HCT116 (cell line): Measurements from ENCODE around the gene AGMAT.

Experiments used
- EZH2 ChIP-seq: fragments of 200-600 bp; sonication (generic); IDR thresholded peaks from 2 replicates; pipeline ENCODE4 v1.6.1; 2017; ENCODE audit warnings: antibody characterized with exemption, mixed run types
- JUND ChIP-seq: IDR thresholded peaks from 2 replicates; pipeline ENCODE4 v1.6.1; 2012
- POLR2A ChIP-seq: IDR thresholded peaks from 2 replicates; pipeline ENCODE4 v1.7.0; 2011; ENCODE audit warnings: borderline replicate concordance; ENCODE audit not compliant: insufficient read depth, insufficient read length; ENCODE audit errors: extremely low read depth
- POLR2AphosphoS5 ChIP-seq: IDR thresholded peaks from 2 replicates; pipeline ENCODE4 v1.6.1; 2011; ENCODE audit warnings: mild to moderate bottlenecking, low read depth, low read length, moderate library complexity
- RAD21 ChIP-seq: IDR thresholded peaks from 2 replicates; pipeline ENCODE4 v1.6.1; 2012; ENCODE audit warnings: low read depth, mild to moderate bottlenecking
- REST ChIP-seq: IDR thresholded peaks from 2 replicates; pipeline ENCODE4 v1.6.1; 2012; ENCODE audit warnings: low read depth
- ZBTB33 ChIP-seq: IDR thresholded peaks from 2 replicates; pipeline ENCODE4 v1.6.1; 2011; ENCODE audit warnings: mild to moderate bottlenecking, low read length, moderate library complexity; ENCODE audit not compliant: insufficient replicate concordance; ENCODE audit errors: extremely low read depth
- TF ChIP-seq, protein P1 (sequence below), 3 experiments: fragments of 200-600 bp in 1 of 3; sonication (generic) in 1 of 3; IDR thresholded peaks in 2 of 3; conservative IDR thresholded peaks in 1 of 3; 2 replicates each; pipeline ENCODE4 v1.5.1; 2012 to 2017; ENCODE audit warnings: low read depth in 2 of 3, low read length in 2 of 3, antibody characterized with exemption in 1 of 3, borderline replicate concordance in 1 of 3, control low read depth in 1 of 3, mild to moderate bottlenecking in 1 of 3, mixed read lengths in 1 of 3, mixed run types in 1 of 3, moderate library complexity in 1 of 3; ENCODE audit not compliant: insufficient read depth in 1 of 3
- TF ChIP-seq, protein P2 (sequence below): IDR thresholded peaks from 2 replicates; pipeline ENCODE4 v1.6.1; 2012

- TF ChIP-seq, protein P1, sequence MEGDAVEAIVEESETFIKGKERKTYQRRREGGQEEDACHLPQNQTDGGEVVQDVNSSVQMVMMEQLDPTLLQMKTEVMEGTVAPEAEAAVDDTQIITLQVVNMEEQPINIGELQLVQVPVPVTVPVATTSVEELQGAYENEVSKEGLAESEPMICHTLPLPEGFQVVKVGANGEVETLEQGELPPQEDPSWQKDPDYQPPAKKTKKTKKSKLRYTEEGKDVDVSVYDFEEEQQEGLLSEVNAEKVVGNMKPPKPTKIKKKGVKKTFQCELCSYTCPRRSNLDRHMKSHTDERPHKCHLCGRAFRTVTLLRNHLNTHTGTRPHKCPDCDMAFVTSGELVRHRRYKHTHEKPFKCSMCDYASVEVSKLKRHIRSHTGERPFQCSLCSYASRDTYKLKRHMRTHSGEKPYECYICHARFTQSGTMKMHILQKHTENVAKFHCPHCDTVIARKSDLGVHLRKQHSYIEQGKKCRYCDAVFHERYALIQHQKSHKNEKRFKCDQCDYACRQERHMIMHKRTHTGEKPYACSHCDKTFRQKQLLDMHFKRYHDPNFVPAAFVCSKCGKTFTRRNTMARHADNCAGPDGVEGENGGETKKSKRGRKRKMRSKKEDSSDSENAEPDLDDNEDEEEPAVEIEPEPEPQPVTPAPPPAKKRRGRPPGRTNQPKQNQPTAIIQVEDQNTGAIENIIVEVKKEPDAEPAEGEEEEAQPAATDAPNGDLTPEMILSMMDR (IDR thresholded peaks at IDR 0.05 in 2 of 3, conservative IDR thresholded peaks at IDR 0.05 in 1 of 3; ENCODE audit: borderline replicate concordance in 1 of 3, insufficient read depth in 1 of 3, low read depth in 2 of 3, low read length in 2 of 3) = no peak
- TF ChIP-seq RAD21 (no peak), POLR2AphosphoS5 (no peak), JUND (no peak), POLR2A (no peak), EZH2 (no peak), ZBTB33 (no peak), REST (no peak)
- TF ChIP-seq, protein P2, sequence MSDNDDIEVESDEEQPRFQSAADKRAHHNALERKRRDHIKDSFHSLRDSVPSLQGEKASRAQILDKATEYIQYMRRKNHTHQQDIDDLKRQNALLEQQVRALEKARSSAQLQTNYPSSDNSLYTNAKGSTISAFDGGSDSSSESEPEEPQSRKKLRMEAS = no peak
These were observed 41.6 kb downstream of the AGMAT start for GRCh38 chr1:15543251-15543588.
